Dedifferentiated amniotic fluid mesenchymal stem cell (primary cell): ENCODE data around the gene TRDMT1.

Source experiments
- DNase-seq: peaks from one replicate; pipeline ENCODE4 v3.0.0-alpha.2; 2016; ENCODE audit errors: extremely low spot score

Gene TRDMT1

DNA sequence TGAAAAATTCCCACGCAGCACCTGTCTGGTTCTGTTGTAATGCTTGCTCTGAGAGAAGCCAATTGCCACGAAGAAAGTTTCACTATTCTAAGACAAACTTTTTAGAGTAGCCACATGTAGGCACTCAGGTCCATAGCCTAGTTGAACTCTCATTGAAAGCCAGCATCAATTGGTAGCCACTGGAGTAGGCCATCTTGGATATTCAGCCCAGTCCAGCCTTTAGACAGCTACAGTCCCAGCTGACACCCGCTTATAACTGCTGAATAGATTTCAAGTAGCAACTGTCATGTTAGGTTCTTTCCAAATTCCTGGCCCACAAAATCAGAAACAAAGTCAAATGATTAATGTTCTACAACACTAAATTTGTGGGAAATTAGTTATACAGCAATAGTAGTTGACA lies 103.5 kb downstream of the TRDMT1 start:
- DNase-seq: no peak
